ENCODE measurements around the gene CTNNA1.
"Not testable (repeated sequence)": the region's sequence is repeated elsewhere in the genome, so short reads cannot be mapped to it uniquely, and the experiment has no call there.

Gene CTNNA1

DNA sequence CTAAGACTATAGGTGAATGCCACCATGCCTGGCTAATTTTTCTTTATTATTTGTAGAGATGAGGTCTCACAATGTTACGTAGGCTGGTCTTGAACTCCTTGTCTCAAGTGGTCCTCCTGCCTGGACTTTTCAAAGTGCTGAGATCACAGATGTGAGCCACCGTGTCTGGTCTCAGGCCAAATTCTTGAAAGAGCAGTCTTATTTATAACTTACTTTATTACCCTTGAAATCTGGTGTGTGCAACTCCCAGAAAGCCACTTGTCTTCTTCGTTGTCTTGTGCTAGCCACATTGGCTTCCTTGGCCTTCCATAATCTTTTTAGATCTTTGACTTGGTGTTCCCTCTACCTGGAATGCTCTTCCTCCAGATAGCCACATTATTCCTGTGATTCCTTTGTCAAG is 50.1 kb downstream of the CTNNA1 start:
- TF ChIP-seq, protein P1, sequence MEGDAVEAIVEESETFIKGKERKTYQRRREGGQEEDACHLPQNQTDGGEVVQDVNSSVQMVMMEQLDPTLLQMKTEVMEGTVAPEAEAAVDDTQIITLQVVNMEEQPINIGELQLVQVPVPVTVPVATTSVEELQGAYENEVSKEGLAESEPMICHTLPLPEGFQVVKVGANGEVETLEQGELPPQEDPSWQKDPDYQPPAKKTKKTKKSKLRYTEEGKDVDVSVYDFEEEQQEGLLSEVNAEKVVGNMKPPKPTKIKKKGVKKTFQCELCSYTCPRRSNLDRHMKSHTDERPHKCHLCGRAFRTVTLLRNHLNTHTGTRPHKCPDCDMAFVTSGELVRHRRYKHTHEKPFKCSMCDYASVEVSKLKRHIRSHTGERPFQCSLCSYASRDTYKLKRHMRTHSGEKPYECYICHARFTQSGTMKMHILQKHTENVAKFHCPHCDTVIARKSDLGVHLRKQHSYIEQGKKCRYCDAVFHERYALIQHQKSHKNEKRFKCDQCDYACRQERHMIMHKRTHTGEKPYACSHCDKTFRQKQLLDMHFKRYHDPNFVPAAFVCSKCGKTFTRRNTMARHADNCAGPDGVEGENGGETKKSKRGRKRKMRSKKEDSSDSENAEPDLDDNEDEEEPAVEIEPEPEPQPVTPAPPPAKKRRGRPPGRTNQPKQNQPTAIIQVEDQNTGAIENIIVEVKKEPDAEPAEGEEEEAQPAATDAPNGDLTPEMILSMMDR (conservative IDR thresholded peaks at IDR 0.05; ENCODE audit: low read depth, low read length), result no peak
- no peak for DNase-seq (ENCODE audit: low read depth)
- H3K4me3 ChIP-seq (ENCODE audit: low read length), result no peak overlapping the region

DNA sequence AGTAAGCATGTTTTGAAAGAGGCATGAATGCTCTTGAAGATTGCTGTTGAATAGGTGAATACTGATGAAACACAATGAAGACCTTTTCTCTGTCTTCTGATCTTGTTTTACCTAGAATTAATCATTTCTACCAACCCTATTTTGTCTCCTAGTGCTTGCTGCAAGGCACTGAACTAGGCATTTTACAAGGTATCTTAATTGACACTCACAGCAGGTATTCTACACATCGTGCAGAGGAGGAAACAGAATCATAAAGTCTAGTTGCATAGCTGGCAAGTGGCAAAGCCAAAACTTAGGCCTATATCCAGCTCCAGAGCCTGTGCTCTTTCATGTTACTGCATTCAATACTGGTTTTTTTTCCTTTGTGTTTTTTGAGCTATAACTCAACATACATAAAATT is 50.7 kb downstream of the CTNNA1 start:
- H3K4me3 ChIP-seq (ENCODE audit: low read length), result no peak overlapping the region
- TF ChIP-seq, protein P1 (conservative IDR thresholded peaks at IDR 0.05; ENCODE audit: low read depth, low read length), result no peak
- DNase-seq (ENCODE audit: low read depth), result no peak

DNA sequence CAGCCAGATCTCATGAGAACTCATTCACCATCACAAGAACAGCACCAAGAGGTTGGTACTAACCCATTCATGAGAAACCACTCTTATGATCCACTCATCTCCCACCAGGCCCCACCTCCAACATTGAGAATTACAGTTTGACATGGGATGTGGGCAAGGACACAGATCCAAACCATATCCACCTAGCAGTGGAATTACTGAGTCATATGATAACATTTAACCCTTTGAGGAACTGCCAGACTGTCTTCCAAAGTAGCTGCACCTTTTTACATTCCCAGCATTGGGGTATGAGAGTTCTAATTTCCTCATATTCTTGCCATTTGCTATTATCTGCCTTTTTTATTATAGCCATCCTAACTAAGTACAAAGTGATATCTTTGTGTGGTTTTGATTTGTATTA is 51.9 kb downstream of the CTNNA1 start:
- H3K4me3 ChIP-seq (ENCODE audit: low read length), result no peak overlapping the region
- TF ChIP-seq, protein P1 (conservative IDR thresholded peaks at IDR 0.05; ENCODE audit: low read depth, low read length), result no peak
- DNase-seq (ENCODE audit: low read depth), result no peak

DNA sequence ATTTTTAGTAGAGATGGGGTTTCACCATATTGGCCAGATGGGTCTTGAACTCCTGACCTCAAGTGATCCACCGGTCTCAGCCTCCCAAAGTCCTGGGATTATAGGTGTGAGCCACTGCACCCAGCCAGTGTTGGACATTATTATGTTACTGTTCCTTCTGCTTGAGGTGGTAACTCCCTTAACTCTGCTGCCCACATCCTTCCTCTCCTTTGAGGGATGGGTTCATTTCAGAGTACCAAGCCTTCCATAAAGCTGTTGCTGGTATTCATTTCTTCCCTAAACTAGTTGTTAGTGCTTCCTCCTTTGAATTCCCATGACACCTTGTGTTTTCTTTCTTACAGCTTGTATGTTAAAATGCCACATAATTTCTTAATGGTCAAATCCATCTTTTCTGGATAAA is 54.0 kb downstream of the CTNNA1 start:
- no peak overlapping the region for H3K4me3 ChIP-seq (ENCODE audit: low read length)
- TF ChIP-seq, protein P1 (conservative IDR thresholded peaks at IDR 0.05; ENCODE audit: low read depth, low read length), result no peak
- DNase-seq (ENCODE audit: low read depth), result no peak

DNA sequence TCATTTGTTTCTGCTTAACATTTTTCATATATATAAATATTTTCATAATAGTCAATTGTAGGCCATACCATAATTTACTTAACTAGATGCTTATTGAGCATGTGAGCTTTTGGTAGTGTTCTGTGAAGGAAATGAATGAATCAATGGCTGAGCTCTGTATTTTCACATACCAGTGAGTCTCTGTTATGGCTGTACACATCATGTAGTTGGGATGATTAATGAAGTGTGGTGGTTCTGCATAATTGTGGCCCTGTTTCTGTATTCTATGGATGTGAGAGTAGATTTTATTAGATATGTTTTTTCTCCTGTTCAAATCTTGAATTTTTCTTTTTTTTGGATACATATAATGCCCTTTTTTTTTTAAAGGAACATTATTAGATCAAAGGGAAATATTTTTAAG is 56.2 kb downstream of the CTNNA1 start:
- no peak for DNase-seq (ENCODE audit: low read depth)
- TF ChIP-seq, protein P1 (conservative IDR thresholded peaks at IDR 0.05; ENCODE audit: low read depth, low read length), result no peak

DNA sequence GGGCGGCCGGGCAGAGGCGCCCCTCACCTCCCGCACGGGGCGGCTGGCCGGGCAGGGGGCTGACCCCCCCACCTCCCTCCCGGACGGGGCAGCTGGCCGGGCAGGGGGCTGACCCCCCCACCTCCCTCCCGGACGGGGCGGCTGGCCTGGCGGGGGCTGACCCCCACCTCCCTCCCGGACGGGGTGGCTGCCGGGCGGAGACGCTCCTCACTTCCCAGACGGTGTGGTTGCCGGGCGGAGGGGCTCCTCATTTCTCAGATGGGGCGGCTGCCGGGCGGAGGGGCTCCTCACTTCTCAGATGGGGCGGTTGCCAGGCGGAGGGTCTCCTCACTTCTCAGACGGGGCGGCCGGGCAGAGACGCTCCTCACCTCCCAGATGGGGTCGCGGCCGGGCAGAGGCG is 57.6 kb downstream of the CTNNA1 start:
- not testable (repeated sequence) for DNase-seq (ENCODE audit: low read depth); H3K4me3 ChIP-seq (ENCODE audit: low read length)

More for the DNA sequence above, 56.2 kb downstream of the CTNNA1 start:
- H3K4me3 ChIP-seq (ENCODE audit: low read length), result no peak overlapping the region

DNA sequence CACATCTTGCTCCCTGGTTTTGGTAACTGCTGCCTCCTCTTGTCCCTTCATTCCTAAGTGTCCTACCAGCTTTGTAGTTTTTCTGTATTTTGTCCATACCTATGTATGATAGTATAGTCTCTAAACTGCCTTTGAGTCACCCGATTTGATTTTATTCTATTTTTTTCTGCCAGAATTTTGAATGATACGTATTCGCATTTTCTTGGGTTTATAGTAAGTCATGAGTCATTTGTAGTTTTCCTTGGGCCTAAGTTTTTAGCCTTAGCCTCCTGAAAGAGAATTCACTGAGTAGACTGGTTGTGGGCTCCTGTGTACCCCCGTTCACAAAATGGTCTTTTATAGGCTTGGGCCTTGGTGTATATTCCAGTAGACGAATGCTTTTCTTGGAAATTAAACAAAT is 62.3 kb downstream of the CTNNA1 start:
- TF ChIP-seq, protein P1 (conservative IDR thresholded peaks at IDR 0.05; ENCODE audit: low read depth, low read length), result no peak
- no peak overlapping the region for H3K4me3 ChIP-seq (ENCODE audit: low read length)
- no peak for DNase-seq (ENCODE audit: low read depth)

DNA sequence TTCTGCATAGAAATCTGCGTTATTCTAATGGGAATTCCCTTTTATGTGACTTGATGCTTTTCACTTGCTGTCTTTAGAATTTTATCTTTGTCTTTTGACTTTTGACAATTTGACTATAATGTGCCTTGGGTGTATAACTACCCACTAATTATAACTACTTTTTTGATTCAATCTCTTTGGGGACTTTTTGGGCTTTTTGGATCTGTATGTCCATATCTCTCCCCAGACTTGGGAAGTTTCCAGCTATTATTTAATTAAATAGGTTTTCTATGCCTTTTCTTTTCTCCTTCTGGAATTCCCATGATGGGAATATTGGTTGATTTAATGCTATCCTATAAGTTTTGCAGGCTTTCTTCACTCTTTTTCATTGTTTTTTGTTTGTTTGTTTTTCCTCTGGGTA is 64.0 kb downstream of the CTNNA1 start:
- DNase-seq (ENCODE audit: low read depth), result no peak
- TF ChIP-seq, protein P1 (conservative IDR thresholded peaks at IDR 0.05; ENCODE audit: low read depth, low read length), result no peak

More for the DNA sequence above, 64.0 kb downstream of the CTNNA1 start:
- H3K4me3 ChIP-seq (ENCODE audit: low read length), result no peak overlapping the region

Measured in retinal pigment epithelial cell (primary cell).